ENCODE data around the gene FAU. TPM values are rescaled to one million over a fixed set of nuclear protein-coding genes. Genes with fewer than 3 reads are reported as not detected.

Gene FAU
- total and polyA plus RNA-seq, 2 of the 13 experiments (the other 11 are each of a cell fraction or from before 2014, with no cell fraction given), result 374 to 869 TPM

- Histone ChIP-seq H4K20me1 (ENCODE audit: insufficient read depth, low read length) (no peaks in the 10 kb centered on the region), H3K27ac (ENCODE audit: extremely low read length, insufficient read depth, low read length) (no peak overlapping the region), H2AFZ (ENCODE audit: low read length) (no peak overlapping the region), H3K4me3 (replicated peaks in 1 of 3; ENCODE audit: insufficient read depth in 1 of 3, low read depth in 2 of 3, low read length in 3 of 3) (no peak overlapping the region), H3K9ac (ENCODE audit: insufficient read depth, low read depth, low read length) (no peak overlapping the region), H3K4me1 (ENCODE audit: insufficient read depth, low read length) (peaks cover 29% of the 10 kb centered on the region), H3K9me3 (ENCODE audit: low read length) (no peaks in the 10 kb centered on the region), H3K27me3 (ENCODE audit: control insufficient read depth in 1 of 2, insufficient read depth in 2 of 2, low read length in 2 of 2) (no peaks in the 10 kb centered on the region; a peak in 1 of 5 replicates), H3K36me3 (replicated peaks in 1 of 2; ENCODE audit: control insufficient read depth in 1 of 2, insufficient read depth in 2 of 2, low read length in 2 of 2) (peaks cover 37 to 59% of the 10 kb centered on the region in 2 experiments), H3K79me2 (ENCODE audit: insufficient read depth, low read length) (peaks cover 41% of the 10 kb centered on the region), H3K4me2 (ENCODE audit: low read depth, low read length) (no peak overlapping the region)
- ChIA-PET CTCF (ENCODE audit: low intra/inter-chr PET ratio, low total read pairs) (no interaction called here), POLR2A (interaction anchor here (4.7 kb wide), 1 partner anchor 10 kb away, joined by 105 read pairs; the partner anchor contains the start of gene SYVN1)
- intact Hi-C loops (cut with micrococcal nuclease; ENCODE audit: unreplicated experiment) (no loop called here), in situ Hi-C loops (cut with HindIII; ENCODE audit: extremely low pct_ligation_motif_present, low pct_unique_long_range_greater_than_20kb) (no loop called here)
- WGBS (ENCODE audit: low lambda C conversion rate), result 98% methylated on average over 12 of the region's 12 CpGs
- ATAC-seq (no peak), FAIRE-seq (no peak), DNase-seq (ENCODE audit: low spot score) (no peak)
- no peak for TF ChIP-seq SYNCRIP (IDR thresholded peaks at IDR 0.05; ENCODE audit: insufficient read depth, low read depth, low read length)
- TF ChIP-seq SAP130 (CRISPR knock-in tag; IDR thresholded peaks at IDR 0.05; ENCODE audit: low read depth), result no peak
- no peak for TF ChIP-seq ELF1 (CRISPR knock-in tag; IDR thresholded peaks at IDR 0.05)
- TF ChIP-seq FOSL2 (CRISPR knock-in tag; IDR thresholded peaks at IDR 0.05), result no peak
- no peak for TF ChIP-seq ADNP (CRISPR knock-in tag; IDR thresholded peaks at IDR 0.05)
- TF ChIP-seq CEBPZ (IDR thresholded peaks at IDR 0.05; ENCODE audit: low read length), result no peak
- TF ChIP-seq KLF15 (CRISPR knock-in tag; IDR thresholded peaks at IDR 0.05; ENCODE audit: borderline replicate concordance), result no peak
- TF ChIP-seq ZNF382 (CRISPR knock-in tag; IDR thresholded peaks at IDR 0.05; ENCODE audit: borderline replicate concordance), result no peak
- no peak for TF ChIP-seq POLR2AphosphoS2 (IDR thresholded peaks at IDR 0.05; ENCODE audit: low read depth, low read length)
- TF ChIP-seq MTA3 (CRISPR knock-in tag; IDR thresholded peaks at IDR 0.05), result no peak
- TF ChIP-seq U2AF2 (IDR thresholded peaks at IDR 0.05; ENCODE audit: low read depth, low read length), result no peak
- no peak for TF ChIP-seq ZFP91 (CRISPR knock-in tag; IDR thresholded peaks at IDR 0.05; ENCODE audit: borderline replicate concordance)
- TF ChIP-seq HNF4G (IDR thresholded peaks at IDR 0.05; ENCODE audit: borderline replicate concordance, low read depth, low read length), result no peak
- TF ChIP-seq HNF4G (CRISPR knock-in tag; IDR thresholded peaks at IDR 0.05; ENCODE audit: borderline replicate concordance, low read depth), result no peak
- no peak for TF ChIP-seq ZNF883 (CRISPR knock-in tag; IDR thresholded peaks at IDR 0.05; ENCODE audit: not compliant biosample characterization)
- no peak for TF ChIP-seq ASH2L (IDR thresholded peaks at IDR 0.05; ENCODE audit: insufficient read length, low read depth, low read length)
- TF ChIP-seq KLF9 (CRISPR knock-in tag; IDR thresholded peaks at IDR 0.05; ENCODE audit: low read depth), result no peak
- TF ChIP-seq TCF12 (IDR thresholded peaks at IDR 0.05), result no peak
- TF ChIP-seq TCF12 (CRISPR knock-in tag; IDR thresholded peaks at IDR 0.05), result no peak
- TF ChIP-seq EED (CRISPR knock-in tag; IDR thresholded peaks at IDR 0.05), result no peak
- no TSS peak for BruUV-seq (replicated peaks)
Measured at GRCh38 chr11:65125197-65126056, 3.5 kb upstream of the FAU start.

Data from HepG2 (cell line).